DLD1 (cell line): ENCODE measurements around the gene ACAD9.
"Not testable (repeated sequence)": the region's sequence is repeated elsewhere in the genome, so short reads cannot be mapped to it uniquely, and the experiment has no call there.

Experiments used
- in situ Hi-C: cut with HindIII; loops from 2 replicates; pipeline ENCODE4 v1.10.0; 2017; ENCODE audit warnings: low sequenced_read_pairs

Gene ACAD9

GRCh38 chr3:128889139-128889894 is 9.9 kb downstream of the ACAD9 start:
- in situ Hi-C loops = no loop called here

DNA sequence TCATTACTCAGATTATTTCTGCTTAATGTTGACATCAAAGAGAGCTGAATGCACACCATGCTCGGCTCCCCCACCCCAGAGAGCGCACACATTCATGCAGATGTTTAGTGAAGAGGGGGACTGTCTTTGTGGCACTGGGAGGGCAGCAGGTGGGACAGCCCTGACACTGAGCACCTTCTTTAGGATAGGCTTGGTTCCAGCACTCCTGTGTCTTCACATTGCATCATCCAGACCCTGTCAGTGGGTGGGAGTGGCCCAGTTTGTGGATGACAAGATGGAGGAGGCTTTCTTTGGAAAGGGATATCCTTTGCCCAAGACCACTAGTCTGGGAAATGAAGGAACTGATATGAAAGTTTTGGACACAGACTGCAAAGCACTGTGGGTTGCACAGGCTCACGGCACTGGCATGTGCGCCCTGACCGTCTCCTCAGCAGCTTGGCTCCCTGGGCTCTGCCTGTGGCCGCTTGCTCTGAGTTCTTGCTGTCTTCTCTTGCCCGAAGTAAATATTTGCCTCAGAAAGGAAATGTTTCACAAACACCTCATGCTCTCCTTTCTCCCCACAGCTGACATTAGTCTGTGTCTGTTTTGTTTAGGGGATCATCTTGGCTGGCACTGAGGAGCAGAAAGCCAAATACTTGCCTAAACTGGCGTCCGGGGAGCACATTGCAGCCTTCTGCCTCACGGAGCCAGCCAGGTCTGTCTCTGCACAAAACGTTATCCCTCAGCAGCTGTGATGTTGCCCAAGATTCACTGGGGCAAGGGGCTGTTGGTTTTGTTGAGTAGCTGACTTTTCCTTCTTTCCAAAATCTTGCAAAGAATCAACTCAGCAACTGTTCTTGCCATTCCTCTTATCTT is 16.6 kb downstream of the ACAD9 start:
- in situ Hi-C loops = no loop called here

DNA sequence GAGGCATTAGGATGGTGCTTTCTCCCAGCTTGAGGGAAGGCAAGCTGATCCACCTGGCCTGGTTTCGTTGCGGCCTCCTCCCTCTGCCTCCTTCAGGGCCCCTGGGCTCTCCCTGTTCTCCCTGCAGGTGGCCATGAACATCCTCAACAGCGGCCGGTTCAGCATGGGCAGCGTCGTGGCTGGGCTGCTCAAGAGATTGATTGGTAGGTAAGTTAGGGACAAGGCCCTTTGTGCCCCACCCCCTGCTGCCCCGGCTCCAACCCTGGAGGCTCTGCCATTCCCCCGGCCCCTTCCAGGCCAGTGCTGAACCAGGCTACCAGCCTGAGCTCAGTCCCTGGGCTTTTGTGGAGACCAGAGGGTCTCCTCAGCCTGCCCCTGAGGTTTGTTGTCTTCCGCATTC is 23.0 kb downstream of the ACAD9 start:
- in situ Hi-C loops = no loop called here

- in situ Hi-C loops = no loop called here
Observed at GRCh38 chr3:128903501-128903900, 24.1 kb downstream of the ACAD9 start.

DNA sequence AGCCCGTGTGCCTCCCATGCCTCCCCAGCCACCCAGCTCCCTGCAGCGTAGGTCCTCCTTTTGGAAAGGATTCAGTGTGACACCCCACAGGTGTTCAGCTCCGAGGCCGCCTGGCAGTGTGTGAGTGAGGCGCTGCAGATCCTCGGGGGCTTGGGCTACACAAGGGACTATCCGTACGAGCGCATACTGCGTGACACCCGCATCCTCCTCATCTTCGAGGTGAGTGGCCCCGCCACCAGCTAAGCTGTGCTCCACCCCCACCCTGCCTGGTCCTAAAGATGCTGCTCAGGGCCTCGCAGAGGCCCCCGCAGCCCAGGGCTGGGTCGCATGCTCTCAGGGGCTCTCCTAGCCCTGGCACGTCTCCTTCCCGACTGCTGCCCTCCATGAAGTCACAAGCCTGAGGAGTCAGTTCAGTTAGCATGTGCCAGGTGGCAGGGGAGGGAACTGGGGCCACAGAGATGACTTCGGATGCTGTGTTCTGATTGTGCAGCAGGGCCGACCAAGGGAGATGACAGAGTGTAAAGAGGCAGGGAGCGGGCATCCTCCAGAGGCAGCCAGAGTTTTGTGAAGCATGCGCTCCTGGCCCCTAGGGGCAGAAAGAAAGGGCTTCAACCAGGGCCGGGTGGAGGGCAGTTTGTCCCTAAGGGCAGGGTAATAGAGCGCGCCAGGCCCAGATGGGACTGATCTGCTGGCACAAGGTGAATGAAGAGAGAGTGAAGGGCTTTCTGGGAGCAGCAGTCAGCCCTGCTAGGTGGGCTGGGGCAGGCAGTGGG is 26.8 kb downstream of the ACAD9 start:
- in situ Hi-C loops = no loop called here

DNA sequence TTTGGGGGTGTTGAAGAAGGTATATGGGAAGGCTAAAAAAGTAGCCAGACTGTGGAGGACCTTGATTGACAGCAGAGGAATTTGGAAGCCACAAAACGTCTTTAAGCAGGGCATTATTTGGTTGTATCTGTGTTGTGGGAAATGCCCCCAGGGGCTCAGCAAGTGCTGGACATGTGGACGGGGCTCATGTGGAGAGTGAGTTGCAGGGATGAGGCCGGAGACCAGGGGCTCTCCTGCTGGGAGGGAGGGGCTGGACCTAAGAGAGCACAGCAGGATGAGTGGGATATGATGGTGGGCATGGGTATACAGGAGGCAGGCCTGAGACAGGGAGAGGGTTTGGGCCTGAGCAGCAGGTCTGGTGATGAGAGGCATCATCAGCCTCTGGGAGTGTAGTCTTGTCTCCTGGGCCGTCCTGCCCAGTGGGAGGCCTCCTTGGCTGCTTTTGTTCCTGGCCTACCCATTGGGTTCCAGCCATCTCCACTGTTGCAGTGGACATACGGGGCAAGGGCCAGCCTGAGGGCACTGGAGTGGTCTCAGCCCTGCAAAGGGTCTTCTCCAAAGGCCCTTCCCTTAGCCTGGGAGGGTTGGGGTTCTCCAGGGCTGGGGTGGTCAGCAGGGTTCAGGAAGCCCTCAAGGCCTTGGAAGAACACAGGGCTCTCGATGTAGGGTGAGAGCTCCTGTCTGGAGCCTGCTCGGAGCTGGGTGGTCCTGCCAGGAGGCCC is 27.5 kb downstream of the ACAD9 start:
- in situ Hi-C loops = no loop called here

DNA sequence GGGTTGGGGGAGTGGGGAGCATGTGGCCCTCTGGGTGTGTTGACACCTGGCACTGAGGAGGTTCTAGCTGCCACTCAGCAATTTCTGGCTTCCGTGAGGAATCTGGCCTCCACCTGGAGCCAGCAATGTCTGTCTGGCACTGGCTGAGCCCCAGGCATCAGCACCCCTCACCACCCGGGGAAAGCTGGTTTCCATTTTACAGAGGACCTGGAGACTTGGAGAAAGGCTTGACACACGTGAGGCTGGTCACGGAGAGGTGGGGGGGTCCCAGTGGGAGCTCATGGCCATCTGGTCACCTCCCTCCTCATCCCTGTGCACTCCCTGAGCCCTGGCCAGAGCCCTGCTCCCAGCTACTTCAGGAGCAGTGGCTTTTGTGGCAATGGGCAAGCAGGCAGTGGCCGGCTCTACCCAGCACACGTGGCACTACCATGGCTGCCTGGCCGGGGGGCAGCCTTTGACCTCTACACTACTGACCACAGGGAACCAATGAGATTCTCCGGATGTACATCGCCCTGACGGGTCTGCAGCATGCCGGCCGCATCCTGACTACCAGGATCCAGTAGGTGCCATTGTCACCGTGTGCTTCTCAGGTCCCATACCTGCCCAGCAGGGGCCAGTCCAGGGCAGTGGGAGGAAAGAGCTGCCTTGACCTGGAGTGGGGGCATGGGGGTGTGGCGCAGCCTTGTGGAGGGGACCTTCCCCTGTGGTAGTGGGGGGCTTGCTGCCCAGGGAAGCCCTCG is 28.5 kb downstream of the ACAD9 start:
- in situ Hi-C loops = no loop called here

DNA sequence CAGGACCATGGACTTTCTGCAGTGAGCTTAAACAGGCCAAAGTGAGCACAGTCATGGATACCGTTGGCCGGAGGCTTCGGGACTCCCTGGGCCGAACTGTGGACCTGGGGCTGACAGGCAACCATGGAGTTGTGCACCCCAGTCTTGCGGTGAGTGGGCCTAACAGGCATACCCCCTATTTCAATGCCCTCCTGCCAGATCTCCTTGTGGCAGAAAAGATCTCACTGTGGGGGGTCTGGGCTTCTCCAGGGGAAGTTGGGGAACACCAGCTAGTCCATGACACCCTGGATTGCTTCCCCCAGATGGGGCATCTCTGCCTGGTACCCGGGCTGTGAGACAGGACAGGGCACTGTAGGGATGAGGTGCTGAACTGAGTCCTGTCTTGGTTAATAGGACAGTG is 29.5 kb downstream of the ACAD9 start:
- in situ Hi-C loops = no loop called here

DNA sequence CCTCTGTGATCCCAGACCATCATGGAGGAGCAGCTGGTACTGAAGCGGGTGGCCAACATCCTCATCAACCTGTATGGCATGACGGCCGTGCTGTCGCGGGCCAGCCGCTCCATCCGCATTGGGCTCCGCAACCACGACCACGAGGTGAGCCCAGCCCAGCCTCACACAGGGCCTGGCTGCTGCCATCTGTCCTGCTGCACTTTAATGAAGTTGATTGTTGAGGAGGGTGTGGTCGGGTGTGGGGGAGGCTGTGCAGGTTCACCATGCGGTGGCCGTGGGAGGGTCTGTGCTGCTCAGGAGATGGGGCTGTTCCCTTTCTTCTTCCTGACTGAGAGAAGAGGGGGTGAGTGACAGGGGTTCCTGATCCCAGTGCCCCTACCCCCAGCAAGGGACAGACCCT is 30.6 kb downstream of the ACAD9 start:
- in situ Hi-C loops = no loop called here

DNA sequence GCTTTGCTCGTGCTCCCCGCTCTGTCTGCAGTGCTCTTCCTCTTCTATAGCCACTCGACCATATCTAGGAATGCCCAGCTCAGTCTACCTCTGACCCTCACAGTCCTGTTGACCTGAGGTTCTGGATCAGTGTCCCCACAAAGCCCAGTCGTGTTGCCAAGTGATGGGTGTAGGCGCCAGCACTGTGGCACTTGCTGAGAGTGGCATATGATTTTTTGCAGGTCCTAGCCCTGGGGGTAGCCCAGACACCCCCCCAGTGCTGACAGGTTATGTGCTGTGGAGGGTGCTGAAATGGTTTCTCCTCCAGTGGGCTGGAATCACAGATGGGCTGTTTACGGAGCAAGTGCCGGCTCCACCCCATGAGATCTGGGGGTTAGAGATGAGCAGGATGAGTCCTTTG is 32.5 kb downstream of the ACAD9 start:
- in situ Hi-C loops = no loop called here

- in situ Hi-C loops = no loop called here
Observed at GRCh38 chr3:128914966-128915645, 35.7 kb downstream of the ACAD9 start.

DNA sequence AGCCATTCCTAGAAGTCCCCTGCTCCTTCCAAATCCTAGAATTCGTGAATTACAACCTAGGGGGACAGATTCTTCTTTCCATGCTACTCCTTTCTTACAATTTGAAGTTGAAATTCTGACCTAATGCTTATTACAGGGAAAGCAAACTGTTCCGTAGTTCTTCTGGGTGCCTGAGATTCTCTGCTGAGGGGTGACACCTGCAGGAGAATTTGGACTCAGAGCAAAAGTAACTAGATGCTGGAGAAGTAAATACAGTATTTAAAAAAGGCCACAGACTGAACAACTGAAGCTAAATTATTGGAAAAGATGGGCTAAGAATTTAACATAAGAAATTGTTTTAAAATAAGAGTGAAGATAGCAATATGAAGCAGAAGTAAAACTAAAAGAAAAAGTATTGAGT is 37.9 kb downstream of the ACAD9 start:
- in situ Hi-C loops = no loop called here

DNA sequence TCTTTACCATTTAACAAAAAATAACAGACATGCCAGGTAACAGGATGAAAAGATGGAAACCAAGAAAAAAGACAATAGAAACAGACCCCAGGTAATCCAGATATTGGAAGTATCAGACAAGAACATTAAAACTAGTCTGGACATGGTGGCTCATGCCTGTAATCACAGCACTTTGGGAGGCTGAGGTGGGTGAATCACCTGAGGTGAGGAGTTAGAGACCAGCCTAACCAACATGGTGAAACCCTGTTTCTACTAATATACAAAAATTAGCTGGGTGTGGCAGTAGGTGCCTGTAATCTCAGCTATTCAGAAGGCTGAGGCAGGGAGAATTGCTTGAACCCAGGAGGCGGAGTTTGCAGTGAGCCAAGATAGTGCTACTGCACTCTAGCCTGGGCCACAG is 40.6 kb downstream of the ACAD9 start:
- in situ Hi-C loops = no loop called here

- in situ Hi-C loops = no loop called here
Observed at GRCh38 chr3:128922804-128923459, 43.5 kb downstream of the ACAD9 start.

DNA sequence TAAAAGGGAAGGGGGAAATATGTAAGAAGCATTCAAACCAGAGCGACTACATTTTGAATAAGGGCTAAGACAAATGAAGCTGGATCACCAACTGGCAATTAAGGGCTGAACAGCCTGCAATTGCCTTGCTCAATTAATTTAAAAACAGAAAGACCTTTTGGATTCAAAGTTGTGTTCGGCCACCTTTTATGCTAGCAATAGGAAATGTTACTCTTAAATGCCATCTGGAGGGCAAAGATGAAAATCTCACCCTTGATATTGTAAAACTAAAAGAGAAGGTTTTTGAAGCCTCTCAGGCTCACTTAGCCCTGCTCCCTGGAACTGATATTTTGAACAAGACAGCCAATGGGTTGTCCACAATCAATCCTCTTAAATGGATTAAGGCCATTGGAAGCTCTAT is 44.2 kb downstream of the ACAD9 start:
- in situ Hi-C loops = no loop called here

GRCh38 chr3:128923986-128924385 is 44.6 kb downstream of the ACAD9 start:
- in situ Hi-C loops = not testable (repeated sequence)

DNA sequence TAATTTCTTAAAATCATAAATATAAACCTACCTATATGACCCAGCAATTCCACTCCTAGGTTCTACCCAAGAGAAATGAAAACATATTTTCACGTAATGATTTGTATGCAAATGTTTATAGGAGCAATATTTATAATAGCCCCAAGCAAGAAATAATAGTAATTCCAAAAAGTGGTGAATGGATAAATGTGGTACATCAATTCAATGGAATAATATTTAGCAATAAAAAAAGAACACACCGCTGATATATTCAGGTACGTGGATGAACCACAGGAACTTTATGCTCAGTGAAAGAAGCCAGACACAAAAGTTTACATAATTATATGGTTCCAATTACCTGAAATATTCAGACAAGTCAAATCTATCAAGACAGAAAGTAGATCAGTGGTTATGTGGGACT is 49.9 kb downstream of the ACAD9 start:
- in situ Hi-C loops = no loop called here

GRCh38 chr3:128931046-128931445 is 51.6 kb downstream of the ACAD9 start:
- in situ Hi-C loops = no loop called here
